ENCODE data around the gene CNDP1.

Gene CNDP1

DNA sequence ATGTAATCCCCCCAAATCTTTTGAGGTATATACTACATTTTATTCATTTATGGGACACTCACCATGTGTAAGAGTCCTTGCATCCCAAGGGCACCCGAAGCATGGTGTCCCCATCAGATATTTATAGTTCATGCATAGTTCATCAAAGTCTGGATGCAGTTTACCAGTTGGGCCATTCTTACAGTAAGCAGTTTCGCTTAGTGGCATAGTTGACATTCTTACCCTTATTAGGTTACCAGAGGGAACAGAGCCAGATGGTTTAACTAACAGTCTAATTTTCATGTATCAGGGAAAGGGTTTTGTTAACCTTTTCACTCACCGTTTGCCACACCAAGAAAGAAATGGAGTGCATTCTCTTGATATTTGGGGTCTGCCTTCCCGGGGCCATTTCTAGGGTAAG is 70.5 kb downstream of the CNDP1 start:
- Histone ChIP-seq H3K36me3 (ENCODE audit: control insufficient read depth, insufficient read depth, low read length) (no peaks in the 10 kb centered on the region), H3K27me3 (ENCODE audit: control insufficient read depth, insufficient read depth, low read length) (peaks cover 3% of the 10 kb centered on the region), H3K9me3 (ENCODE audit: control insufficient read depth, insufficient read depth, low read length) (no peaks in the 10 kb centered on the region), H3K4me3 (ENCODE audit: low read depth, low read length) (no peak overlapping the region), H3K9ac (ENCODE audit: low read depth, low read length) (no peak overlapping the region), H3K4me1 (ENCODE audit: control insufficient read depth, insufficient read depth, low read length) (no peaks in the 10 kb centered on the region)

DNA sequence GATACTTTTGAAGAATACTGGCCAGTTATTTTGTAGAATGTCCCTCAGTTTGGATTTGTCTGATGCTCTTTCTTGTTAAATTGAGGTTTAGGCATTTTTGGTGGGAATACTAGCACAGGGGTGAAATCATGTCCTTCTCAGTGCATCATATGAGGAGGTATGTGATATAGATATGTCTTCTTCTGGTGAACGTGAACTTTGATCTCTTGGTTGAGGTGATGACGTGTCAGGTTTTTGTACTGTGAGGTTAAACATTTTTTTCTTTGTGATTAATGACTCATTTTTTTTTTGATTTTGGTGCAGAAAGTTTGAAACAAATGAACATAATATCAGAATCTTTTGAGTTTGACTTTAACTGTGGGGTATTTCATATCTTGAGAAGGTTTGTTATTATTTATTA is 74.4 kb downstream of the CNDP1 start:
- Histone ChIP-seq H3K27me3 (ENCODE audit: control insufficient read depth, insufficient read depth, low read length) (no peaks in the 10 kb centered on the region), H3K9ac (ENCODE audit: low read depth, low read length) (no peak overlapping the region), H3K4me1 (ENCODE audit: control insufficient read depth, insufficient read depth, low read length) (no peaks in the 10 kb centered on the region), H3K36me3 (ENCODE audit: control insufficient read depth, insufficient read depth, low read length) (no peaks in the 10 kb centered on the region), H3K4me3 (ENCODE audit: low read depth, low read length) (no peak overlapping the region), H3K9me3 (ENCODE audit: control insufficient read depth, insufficient read depth, low read length) (no peaks in the 10 kb centered on the region)

DNA sequence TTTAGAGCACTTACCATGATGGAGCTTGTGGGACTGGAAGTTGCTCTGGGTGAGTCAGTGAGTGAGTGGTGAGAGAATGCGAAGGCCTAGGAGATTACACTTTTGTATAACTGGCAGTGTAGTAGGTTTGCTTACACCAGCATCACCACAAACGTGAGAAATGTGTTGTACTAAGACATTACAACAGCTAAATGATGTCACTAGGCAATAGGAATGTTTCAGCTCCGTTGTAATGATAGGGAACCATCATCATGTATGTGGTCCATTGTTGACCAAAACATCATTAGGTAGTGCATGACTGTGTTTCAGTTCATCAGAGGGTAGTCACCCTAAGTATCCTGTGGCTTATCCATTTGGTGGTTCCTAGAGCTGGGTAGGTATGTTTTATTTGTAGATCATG is 75.2 kb downstream of the CNDP1 start:
- Histone ChIP-seq H3K9ac (ENCODE audit: low read depth, low read length) (no peak overlapping the region), H3K9me3 (ENCODE audit: control insufficient read depth, insufficient read depth, low read length) (no peaks in the 10 kb centered on the region), H3K36me3 (ENCODE audit: control insufficient read depth, insufficient read depth, low read length) (no peaks in the 10 kb centered on the region), H3K4me3 (ENCODE audit: low read depth, low read length) (no peak overlapping the region), H3K4me1 (ENCODE audit: control insufficient read depth, insufficient read depth, low read length) (no peaks in the 10 kb centered on the region), H3K27me3 (ENCODE audit: control insufficient read depth, insufficient read depth, low read length) (no peaks in the 10 kb centered on the region)

DNA sequence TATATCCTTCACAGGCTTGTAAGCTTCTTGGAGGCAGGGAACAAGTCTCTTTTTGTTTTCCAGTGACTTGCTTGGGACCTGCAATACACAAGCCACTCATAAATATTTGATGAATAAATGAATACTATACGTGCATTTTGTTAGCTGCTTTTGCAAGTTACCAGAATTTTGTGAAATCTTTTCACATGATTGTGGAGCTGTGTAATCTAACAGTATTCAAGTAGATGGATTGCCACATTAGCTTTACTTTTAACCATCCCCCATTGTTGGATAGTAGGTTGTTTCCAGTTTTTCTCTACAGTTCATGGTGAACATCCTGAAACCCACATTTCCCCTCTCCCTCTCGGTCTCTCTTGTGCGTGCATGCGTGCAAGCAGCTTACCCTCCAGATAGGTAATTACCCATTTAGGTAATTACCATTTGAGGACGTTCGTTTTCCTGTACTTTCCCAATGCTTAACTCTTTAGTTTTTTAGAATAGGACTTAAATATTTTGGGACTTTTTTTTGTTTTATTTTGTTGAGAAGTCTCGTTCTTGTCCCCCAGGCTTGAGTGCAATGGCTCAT is 75.8 kb downstream of the CNDP1 start:
- Histone ChIP-seq H3K36me3 (ENCODE audit: control insufficient read depth, insufficient read depth, low read length) (no peaks in the 10 kb centered on the region), H3K27me3 (ENCODE audit: control insufficient read depth, insufficient read depth, low read length) (no peaks in the 10 kb centered on the region), H3K9me3 (ENCODE audit: control insufficient read depth, insufficient read depth, low read length) (no peaks in the 10 kb centered on the region), H3K4me3 (ENCODE audit: low read depth, low read length) (no peak overlapping the region), H3K9ac (ENCODE audit: low read depth, low read length) (no peak overlapping the region), H3K4me1 (ENCODE audit: control insufficient read depth, insufficient read depth, low read length) (no peaks in the 10 kb centered on the region)

DNA sequence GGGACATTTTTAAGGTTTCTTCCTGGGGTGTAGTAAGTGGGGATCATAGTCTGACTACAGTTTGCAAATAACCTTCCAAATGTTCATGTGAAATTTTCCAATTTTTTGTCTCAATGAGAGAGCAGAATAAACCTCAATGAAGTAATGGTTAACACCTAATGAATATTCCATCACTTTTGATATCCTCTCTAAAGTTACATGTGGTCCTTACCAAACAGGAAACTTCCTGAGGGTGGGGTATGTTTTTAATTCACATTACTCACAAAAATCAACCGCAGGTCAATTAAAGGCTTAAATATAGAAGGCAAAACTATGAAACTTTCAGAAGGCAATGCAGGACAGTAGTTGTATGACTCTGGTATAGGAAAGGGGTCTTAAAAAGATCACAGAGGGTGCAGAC is 76.6 kb downstream of the CNDP1 start:
- Histone ChIP-seq H3K9ac (ENCODE audit: low read depth, low read length) (no peak overlapping the region), H3K27me3 (ENCODE audit: control insufficient read depth, insufficient read depth, low read length) (no peaks in the 10 kb centered on the region), H3K4me3 (ENCODE audit: low read depth, low read length) (no peak overlapping the region), H3K4me1 (ENCODE audit: control insufficient read depth, insufficient read depth, low read length) (no peaks in the 10 kb centered on the region), H3K36me3 (ENCODE audit: control insufficient read depth, insufficient read depth, low read length) (no peaks in the 10 kb centered on the region), H3K9me3 (ENCODE audit: control insufficient read depth, insufficient read depth, low read length) (no peaks in the 10 kb centered on the region)

DNA sequence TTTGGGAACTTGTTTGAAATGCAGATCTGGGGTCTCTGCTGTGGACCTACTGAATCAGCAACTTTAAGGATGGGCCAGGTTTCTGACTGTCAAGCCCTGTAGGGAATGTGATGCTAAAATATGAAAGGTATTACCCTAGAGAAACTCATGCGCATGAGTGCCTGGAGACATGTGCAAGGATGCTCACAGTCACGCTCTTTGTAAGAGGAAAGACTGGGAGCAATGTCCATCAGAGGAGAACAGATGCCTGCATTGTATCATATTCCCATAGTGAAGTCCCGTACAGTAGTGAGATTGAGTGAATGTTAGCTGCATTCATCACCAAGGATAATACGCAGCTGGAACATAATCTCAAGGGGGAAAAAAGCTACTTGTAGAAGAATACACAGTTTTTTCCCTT is 77.5 kb downstream of the CNDP1 start:
- Histone ChIP-seq H3K4me3 (ENCODE audit: low read depth, low read length) (no peak overlapping the region), H3K36me3 (ENCODE audit: control insufficient read depth, insufficient read depth, low read length) (no peaks in the 10 kb centered on the region), H3K27me3 (ENCODE audit: control insufficient read depth, insufficient read depth, low read length) (no peaks in the 10 kb centered on the region), H3K9me3 (ENCODE audit: control insufficient read depth, insufficient read depth, low read length) (peaks cover under 1% of the 10 kb centered on the region), H3K4me1 (ENCODE audit: control insufficient read depth, insufficient read depth, low read length) (no peaks in the 10 kb centered on the region), H3K9ac (ENCODE audit: low read depth, low read length) (no peak overlapping the region)

DNA sequence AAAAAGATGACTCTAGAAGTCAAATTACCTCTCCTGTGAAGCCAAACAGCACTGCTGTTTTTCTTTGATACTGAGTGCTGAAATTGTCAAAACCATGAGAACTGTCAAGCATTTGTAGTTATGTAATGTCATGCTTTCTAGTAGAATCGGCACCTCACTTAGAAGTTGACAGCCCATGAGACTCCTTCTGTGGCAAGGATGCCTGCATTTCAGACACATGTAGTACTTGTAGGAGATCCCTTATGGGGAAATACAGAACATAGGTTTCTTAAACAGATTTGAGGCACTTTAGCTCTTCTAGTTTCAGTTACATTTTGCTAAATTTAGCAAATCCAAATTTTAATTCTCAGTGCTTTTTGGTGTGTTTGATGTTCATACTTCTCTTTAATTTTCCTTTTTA is 79.1 kb downstream of the CNDP1 start:
- Histone ChIP-seq H3K4me3 (ENCODE audit: low read depth, low read length) (no peak overlapping the region), H3K9ac (ENCODE audit: low read depth, low read length) (no peak overlapping the region), H3K36me3 (ENCODE audit: control insufficient read depth, insufficient read depth, low read length) (no peaks in the 10 kb centered on the region), H3K9me3 (ENCODE audit: control insufficient read depth, insufficient read depth, low read length) (peaks cover 3% of the 10 kb centered on the region), H3K4me1 (ENCODE audit: control insufficient read depth, insufficient read depth, low read length) (no peaks in the 10 kb centered on the region), H3K27me3 (ENCODE audit: control insufficient read depth, insufficient read depth, low read length) (no peaks in the 10 kb centered on the region)

DNA sequence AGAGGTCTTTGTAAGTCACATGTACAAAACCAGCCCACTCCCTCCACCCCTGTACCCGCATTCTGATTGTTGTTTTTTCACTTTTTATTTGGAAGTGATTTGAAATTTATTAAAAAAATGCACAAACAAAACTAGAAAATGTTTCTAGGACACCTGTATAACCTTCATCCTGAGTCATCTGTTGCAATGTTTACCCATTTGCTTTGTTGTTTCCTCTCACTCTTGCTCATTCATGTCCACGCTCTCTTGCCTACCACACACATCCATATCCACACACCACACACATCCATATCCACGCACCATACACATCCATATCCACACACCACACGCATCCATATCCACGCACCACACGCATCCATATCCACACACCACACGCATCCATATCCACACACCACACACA is 82.2 kb downstream of the CNDP1 start:
- H3K9ac ChIP-seq (ENCODE audit: low read depth, low read length): no peak overlapping the region
- peaks cover 1% of the 10 kb centered on the region for H3K4me1 ChIP-seq (ENCODE audit: control insufficient read depth, insufficient read depth, low read length)
- peaks cover 3% of the 10 kb centered on the region for H3K9me3 ChIP-seq (ENCODE audit: control insufficient read depth, insufficient read depth, low read length)
- no peak overlapping the region for H3K4me3 ChIP-seq (ENCODE audit: low read depth, low read length)
- no peaks in the 10 kb centered on the region for H3K27me3 ChIP-seq (ENCODE audit: control insufficient read depth, insufficient read depth, low read length)
- H3K36me3 ChIP-seq (ENCODE audit: control insufficient read depth, insufficient read depth, low read length): no peaks in the 10 kb centered on the region

DNA sequence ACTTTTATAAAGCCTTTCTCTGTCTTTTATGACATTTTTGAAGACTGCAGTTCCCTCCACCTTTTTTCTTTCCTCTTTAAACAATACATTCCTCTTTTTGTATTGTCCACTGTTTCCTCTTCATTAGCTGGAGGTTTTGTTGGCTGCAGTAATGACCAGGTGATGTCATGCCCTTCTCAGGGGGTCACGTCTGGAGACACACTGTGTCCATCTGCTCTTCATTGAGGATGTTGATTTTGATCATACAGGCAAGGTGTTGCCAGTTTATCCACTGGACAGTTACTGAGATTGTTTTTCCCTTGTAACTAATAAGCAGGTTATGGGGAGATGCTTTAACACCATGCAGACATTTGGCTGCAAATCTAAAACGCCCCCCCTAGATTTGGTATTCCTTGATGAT is 83.2 kb downstream of the CNDP1 start:
- Histone ChIP-seq H3K9ac (ENCODE audit: low read depth, low read length) (no peak overlapping the region), H3K4me3 (ENCODE audit: low read depth, low read length) (no peak overlapping the region), H3K36me3 (ENCODE audit: control insufficient read depth, insufficient read depth, low read length) (no peaks in the 10 kb centered on the region), H3K4me1 (ENCODE audit: control insufficient read depth, insufficient read depth, low read length) (peaks cover 4% of the 10 kb centered on the region), H3K27me3 (ENCODE audit: control insufficient read depth, insufficient read depth, low read length) (no peaks in the 10 kb centered on the region), H3K9me3 (ENCODE audit: control insufficient read depth, insufficient read depth, low read length) (peaks cover 3% of the 10 kb centered on the region)

DNA sequence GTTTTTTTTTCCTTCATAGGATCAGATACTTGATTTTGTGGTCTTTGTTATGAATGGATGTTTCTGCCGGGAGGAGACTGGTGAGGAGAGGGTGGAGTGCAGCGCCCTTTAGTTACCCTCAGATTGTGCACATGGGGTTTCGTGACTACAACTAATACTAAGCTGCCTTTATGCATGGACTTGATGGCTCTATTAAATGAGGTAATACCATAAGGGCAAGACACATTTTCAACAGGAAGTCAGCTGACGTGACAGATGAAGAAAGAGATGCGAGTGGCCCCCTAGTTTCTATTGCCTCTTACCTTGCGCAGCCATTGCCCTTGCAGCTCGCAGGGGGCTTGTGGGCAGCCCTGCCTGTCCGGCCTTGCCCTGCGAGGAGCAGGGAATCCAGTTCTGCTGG is 87.8 kb downstream of the CNDP1 start:
- H3K9ac ChIP-seq (ENCODE audit: low read depth, low read length): no peak overlapping the region
- H3K9me3 ChIP-seq (ENCODE audit: control insufficient read depth, insufficient read depth, low read length): no peaks in the 10 kb centered on the region
- H3K4me1 ChIP-seq (ENCODE audit: control insufficient read depth, insufficient read depth, low read length): peaks cover 11% of the 10 kb centered on the region
- no peaks in the 10 kb centered on the region for H3K36me3 ChIP-seq (ENCODE audit: control insufficient read depth, insufficient read depth, low read length)
- no peak overlapping the region for H3K4me3 ChIP-seq (ENCODE audit: low read depth, low read length)
- H3K27me3 ChIP-seq (ENCODE audit: control insufficient read depth, insufficient read depth, low read length): no peaks in the 10 kb centered on the region

DNA sequence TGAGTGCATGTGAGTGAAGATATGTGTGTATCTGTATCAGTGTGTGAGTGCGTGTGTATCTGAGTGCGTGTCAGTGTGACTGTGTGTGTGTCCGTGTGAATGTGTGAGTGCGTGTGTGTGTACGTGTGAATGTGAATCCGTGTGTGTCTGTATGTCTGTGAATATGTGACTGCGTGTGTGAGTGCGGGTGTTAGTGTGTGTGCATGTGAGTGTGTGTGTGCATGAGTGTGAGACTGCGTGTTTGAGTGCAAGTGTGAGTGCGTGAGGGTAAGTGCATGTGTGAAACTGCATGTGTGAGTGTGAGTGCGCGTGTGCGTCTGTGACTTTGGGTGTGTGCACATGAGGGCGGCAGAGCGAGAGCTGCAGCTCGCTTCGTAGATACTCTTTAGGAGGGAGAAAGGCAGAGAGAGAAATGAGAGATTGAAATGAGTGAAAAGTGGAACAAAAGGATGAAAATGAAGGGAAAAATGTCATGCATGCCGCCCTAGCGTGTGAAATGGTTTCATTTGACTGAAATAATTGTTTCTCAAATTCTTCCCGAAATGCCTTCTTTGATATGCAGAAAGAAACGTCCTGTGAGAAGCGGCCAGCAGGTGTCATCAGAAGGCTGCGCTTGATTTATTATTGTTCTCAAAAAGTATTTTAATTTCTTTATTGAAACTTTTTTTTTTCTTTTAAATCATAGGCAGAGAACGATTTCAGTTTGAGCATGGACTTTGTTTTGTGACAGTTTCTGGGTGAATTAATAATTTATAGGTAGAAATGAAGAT is 88.9 kb downstream of the CNDP1 start:
- Histone ChIP-seq H3K4me1 (ENCODE audit: control insufficient read depth, insufficient read depth, low read length) (peaks cover 11% of the 10 kb centered on the region), H3K9ac (ENCODE audit: low read depth, low read length) (no peak overlapping the region), H3K27me3 (ENCODE audit: control insufficient read depth, insufficient read depth, low read length) (no peaks in the 10 kb centered on the region), H3K9me3 (ENCODE audit: control insufficient read depth, insufficient read depth, low read length) (no peaks in the 10 kb centered on the region), H3K36me3 (ENCODE audit: control insufficient read depth, insufficient read depth, low read length) (no peaks in the 10 kb centered on the region), H3K4me3 (ENCODE audit: low read depth, low read length) (no peak overlapping the region)

DNA sequence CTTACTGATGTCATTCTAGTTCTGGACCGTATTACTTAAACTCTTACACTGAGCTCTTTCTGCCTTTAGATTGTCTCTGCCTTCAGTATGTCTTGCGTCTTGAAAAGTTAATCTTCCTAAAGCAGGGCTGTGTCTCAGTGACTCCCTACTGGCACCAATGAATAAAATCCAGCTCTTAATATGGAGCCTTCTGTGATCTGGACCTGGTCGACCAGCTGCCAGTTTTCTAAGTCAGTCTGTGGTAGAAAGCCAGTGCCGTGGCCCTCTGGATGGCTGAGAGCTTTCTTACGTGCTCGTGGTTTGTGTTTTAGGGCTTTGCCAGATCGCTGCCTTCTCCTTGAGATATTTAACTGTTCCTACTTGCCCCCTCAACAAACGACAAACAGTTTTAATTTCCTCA is 90.2 kb downstream of the CNDP1 start:
- no peaks in the 10 kb centered on the region for H3K36me3 ChIP-seq (ENCODE audit: control insufficient read depth, insufficient read depth, low read length)
- no peak overlapping the region for H3K4me3 ChIP-seq (ENCODE audit: low read depth, low read length)
- H3K9ac ChIP-seq (ENCODE audit: low read depth, low read length): no peak overlapping the region
- H3K4me1 ChIP-seq (ENCODE audit: control insufficient read depth, insufficient read depth, low read length): peaks cover 11% of the 10 kb centered on the region
- H3K27me3 ChIP-seq (ENCODE audit: control insufficient read depth, insufficient read depth, low read length): no peaks in the 10 kb centered on the region
- no peaks in the 10 kb centered on the region for H3K9me3 ChIP-seq (ENCODE audit: control insufficient read depth, insufficient read depth, low read length)
